Measurements from ENCODE around the gene PPP2CA. TPM values are rescaled to one million over a fixed set of nuclear protein-coding genes. Genes with fewer than 3 reads are reported as not detected.

Gene PPP2CA
- total RNA-seq, 2 donors from 2014 or later: 119 to 175 TPM

DNA sequence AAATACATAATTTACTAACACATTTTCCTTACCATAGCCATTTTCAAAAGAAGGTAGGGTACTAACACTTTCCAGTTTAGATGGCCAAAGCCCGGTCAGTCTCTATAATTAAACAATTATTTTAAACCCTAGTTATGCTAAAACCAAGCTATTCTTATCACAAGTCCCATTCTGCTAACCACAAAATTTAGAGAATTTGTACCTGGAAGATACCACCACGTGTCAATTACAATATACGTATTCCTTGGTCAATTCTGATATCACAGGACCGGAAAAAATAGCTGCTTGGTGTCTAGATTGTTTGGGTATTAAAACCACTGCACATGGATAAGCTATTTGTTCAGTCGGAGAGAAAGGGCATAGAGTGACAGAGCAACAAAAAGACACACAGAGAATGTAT lies 30.2 kb downstream of the PPP2CA start:
- Histone ChIP-seq H3K4me1 (replicated peaks) (no peaks in the 10 kb centered on the region), H3K36me3 (no peaks in the 10 kb centered on the region), H3K4me3 (no peak overlapping the region), H3K27ac (no peak overlapping the region), H3K9me3 (no peaks in the 10 kb centered on the region), H3K27me3 (replicated peaks; ENCODE audit: insufficient read depth) (no peaks in the 10 kb centered on the region)
- WGBS: 82% methylated on average over 5 of the region's 5 CpGs
- intact Hi-C loops (cut with DNase I): no loop called here
- no peak for TF ChIP-seq POLR2A (IDR thresholded peaks at IDR 0.05)
- no peak for TF ChIP-seq POLR2AphosphoS5 (IDR thresholded peaks at IDR 0.05)
- TF ChIP-seq, protein P1, sequence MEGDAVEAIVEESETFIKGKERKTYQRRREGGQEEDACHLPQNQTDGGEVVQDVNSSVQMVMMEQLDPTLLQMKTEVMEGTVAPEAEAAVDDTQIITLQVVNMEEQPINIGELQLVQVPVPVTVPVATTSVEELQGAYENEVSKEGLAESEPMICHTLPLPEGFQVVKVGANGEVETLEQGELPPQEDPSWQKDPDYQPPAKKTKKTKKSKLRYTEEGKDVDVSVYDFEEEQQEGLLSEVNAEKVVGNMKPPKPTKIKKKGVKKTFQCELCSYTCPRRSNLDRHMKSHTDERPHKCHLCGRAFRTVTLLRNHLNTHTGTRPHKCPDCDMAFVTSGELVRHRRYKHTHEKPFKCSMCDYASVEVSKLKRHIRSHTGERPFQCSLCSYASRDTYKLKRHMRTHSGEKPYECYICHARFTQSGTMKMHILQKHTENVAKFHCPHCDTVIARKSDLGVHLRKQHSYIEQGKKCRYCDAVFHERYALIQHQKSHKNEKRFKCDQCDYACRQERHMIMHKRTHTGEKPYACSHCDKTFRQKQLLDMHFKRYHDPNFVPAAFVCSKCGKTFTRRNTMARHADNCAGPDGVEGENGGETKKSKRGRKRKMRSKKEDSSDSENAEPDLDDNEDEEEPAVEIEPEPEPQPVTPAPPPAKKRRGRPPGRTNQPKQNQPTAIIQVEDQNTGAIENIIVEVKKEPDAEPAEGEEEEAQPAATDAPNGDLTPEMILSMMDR (IDR thresholded peaks at IDR 0.05): no peak
- DNase-seq (ENCODE audit: low spot score): no peak

DNA sequence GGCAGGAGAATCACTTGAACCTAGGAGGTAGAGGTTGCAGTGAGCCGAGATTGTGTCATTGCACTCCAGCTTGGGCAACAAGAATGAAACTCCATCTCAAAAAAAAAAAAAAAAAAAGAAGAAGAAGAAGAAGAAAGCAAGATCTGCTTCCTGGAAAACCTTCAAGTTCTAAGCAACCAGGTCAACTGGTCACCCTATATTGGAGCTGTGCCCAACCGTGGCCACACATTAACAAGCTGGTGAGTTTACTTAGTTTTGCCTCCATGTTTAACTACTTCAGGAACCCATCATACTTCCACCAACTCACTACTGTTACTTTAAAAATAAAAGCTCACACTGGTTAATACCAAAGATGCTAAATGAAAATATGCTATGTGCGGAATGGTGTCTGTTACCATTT lies 36.8 kb downstream of the PPP2CA start:
- Histone ChIP-seq H3K27me3 (replicated peaks; ENCODE audit: insufficient read depth) (no peaks in the 10 kb centered on the region), H3K36me3 (no peaks in the 10 kb centered on the region), H3K4me3 (no peak overlapping the region), H3K27ac (no peak overlapping the region), H3K4me1 (replicated peaks) (no peaks in the 10 kb centered on the region), H3K9me3 (no peaks in the 10 kb centered on the region)
- WGBS: 81% methylated on average over 3 of the region's 3 CpGs
- DNase-seq (ENCODE audit: low spot score): no peak
- intact Hi-C loops (cut with DNase I): no loop called here
- no peak for TF ChIP-seq POLR2AphosphoS5 (IDR thresholded peaks at IDR 0.05)
- no peak for TF ChIP-seq POLR2A (IDR thresholded peaks at IDR 0.05)
- TF ChIP-seq, protein P1 (IDR thresholded peaks at IDR 0.05): no peak

- Histone ChIP-seq H3K27me3 (replicated peaks; ENCODE audit: insufficient read depth) (no peaks in the 10 kb centered on the region), H3K4me3 (no peak overlapping the region), H3K4me1 (replicated peaks) (no peaks in the 10 kb centered on the region), H3K27ac (no peak overlapping the region), H3K36me3 (no peaks in the 10 kb centered on the region), H3K9me3 (no peaks in the 10 kb centered on the region)
- DNase-seq (ENCODE audit: low spot score): no peak
- intact Hi-C loops (cut with DNase I): no loop called here
- TF ChIP-seq POLR2A (IDR thresholded peaks at IDR 0.05) (no peak), POLR2AphosphoS5 (IDR thresholded peaks at IDR 0.05) (no peak)
- TF ChIP-seq, protein P1 (IDR thresholded peaks at IDR 0.05): no peak
- 94% methylated on average over 1 of the region's 1 CpG for WGBS
Observed at GRCh38 chr5:134188092-134188491, 37.8 kb downstream of the PPP2CA start.

- no peaks in the 10 kb centered on the region for H3K4me1 ChIP-seq (replicated peaks)
- 60% methylated on average over 11 of the region's 11 CpGs for WGBS
- no peak overlapping the region for H3K4me3 ChIP-seq
- DNase-seq (ENCODE audit: low spot score): peak; percentile 53
- H3K36me3 ChIP-seq: no peaks in the 10 kb centered on the region
- intact Hi-C loops (cut with DNase I): loop anchor here (2.0 kb wide), 1 partner anchor 104 kb away; no protein-coding TSS in a partner anchor
- TF ChIP-seq, protein P1 (IDR thresholded peaks at IDR 0.05): peak; percentile 79 to 91 (median 89)
- no peak for TF ChIP-seq POLR2A (IDR thresholded peaks at IDR 0.05)
- no peak for TF ChIP-seq POLR2AphosphoS5 (IDR thresholded peaks at IDR 0.05)
- no peaks in the 10 kb centered on the region for H3K27me3 ChIP-seq (replicated peaks; ENCODE audit: insufficient read depth)
- H3K27ac ChIP-seq: no peak overlapping the region
- H3K9me3 ChIP-seq: no peaks in the 10 kb centered on the region
Observed at GRCh38 chr5:134184155-134185135, 41.4 kb downstream of the PPP2CA start.

DNA sequence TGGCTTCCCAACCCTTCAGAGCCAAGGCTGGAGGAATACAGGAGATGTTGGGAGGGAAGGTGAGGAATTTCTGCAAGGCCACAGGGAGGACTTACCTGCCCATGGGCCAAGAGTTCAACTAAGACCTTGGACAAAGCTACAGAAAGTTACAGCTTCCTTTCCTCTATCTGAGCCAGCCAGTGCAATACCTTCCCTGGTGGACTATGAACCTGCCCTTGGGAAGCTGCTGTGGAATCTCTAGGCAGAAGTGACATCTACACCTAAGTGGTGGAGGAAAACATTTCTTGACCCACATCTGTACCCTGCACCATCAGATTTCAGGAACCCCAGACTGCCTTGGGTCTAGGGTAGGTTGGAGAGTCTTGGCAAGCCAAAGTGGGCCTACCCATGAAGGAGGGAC lies 42.4 kb downstream of the PPP2CA start:
- DNase-seq (ENCODE audit: low spot score): no peak
- intact Hi-C loops (cut with DNase I): no loop called here
- no peak overlapping the region for H3K27ac ChIP-seq
- H3K4me1 ChIP-seq (replicated peaks): no peaks in the 10 kb centered on the region
- no peak overlapping the region for H3K4me3 ChIP-seq
- no peaks in the 10 kb centered on the region for H3K36me3 ChIP-seq
- no peaks in the 10 kb centered on the region for H3K9me3 ChIP-seq
- TF ChIP-seq POLR2AphosphoS5 (IDR thresholded peaks at IDR 0.05): no peak
- TF ChIP-seq, protein P1 (IDR thresholded peaks at IDR 0.05): no peak
- no peak for TF ChIP-seq POLR2A (IDR thresholded peaks at IDR 0.05)
- H3K27me3 ChIP-seq (replicated peaks; ENCODE audit: insufficient read depth): no peaks in the 10 kb centered on the region

Measured in prostate gland (tissue), 2 donors.